GM04503 (cell line): ENCODE data around the gene RNF150.
A peak's percentile ranks its signal among the peaks of the same experiment; 100 is the strongest.
"Not testable (repeated sequence)": the region's sequence is repeated elsewhere in the genome, so short reads cannot be mapped to it uniquely, and the experiment has no call there.

ENCODE experiments used
- DNase-seq: peaks from one replicate; pipeline ENCODE4 v3.0.0-alpha.2; 2012; ENCODE audit warnings: low read depth

The RNF150 gene

DNA sequence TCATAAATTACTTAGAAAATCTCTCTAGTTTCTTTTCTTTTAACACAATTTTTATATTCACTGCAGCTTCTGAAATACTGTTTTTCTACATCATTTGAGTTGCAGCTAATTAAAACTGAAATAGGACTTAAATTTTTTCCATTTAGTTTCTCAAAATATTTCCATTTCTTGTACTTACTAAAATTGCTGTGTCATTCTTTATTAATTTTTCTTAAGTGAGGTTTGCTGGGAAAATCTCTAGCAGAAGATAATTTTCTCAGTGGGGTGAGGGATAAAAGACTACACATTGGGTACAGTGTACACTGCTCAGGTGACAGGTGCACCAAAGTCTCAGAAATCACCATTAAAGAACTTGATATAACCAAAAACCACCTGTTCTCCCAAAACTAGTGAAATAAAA is 57.7 kb downstream of the RNF150 start:
- no peak for DNase-seq

GRCh38 chr4:141074098-141074878 is 59.0 kb downstream of the RNF150 start:
- DNase-seq: peak; percentile 20

DNA sequence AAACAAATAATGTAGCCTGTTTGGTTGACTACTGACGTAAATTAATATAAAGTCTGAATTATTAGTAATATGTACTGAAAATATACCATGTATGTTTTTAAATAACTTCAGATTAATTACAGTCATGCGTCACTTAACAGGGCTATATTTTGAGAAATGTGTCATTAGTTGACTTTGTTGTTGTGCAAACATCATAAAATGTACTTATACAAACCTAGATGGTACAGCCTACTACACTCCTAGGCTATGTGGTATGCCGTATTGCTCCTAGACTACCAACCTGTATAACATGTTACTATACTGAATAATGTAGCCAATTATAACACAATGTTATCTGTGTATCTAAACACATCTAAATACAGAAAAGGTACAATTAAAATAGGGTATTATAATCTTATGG is 66.6 kb downstream of the RNF150 start:
- no peak for DNase-seq

DNA sequence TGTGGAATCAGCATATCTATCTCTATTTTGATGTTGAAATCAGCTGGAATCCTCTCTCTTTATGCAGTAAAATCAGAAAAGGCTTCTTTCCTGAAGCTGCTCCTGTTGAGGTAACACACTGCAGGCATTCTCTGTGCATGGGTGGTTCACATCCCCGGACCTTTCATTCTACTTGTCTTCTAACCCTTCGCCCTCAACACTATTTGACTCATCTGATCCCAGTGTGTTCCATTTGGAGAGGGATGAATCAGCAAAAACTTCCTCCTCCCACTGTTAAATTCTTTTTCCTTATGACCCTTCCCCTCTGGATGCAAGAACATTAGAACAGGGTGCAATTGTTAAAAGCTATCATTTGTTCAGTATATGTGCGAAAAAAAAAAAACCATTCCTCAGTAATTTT is 67.4 kb downstream of the RNF150 start:
- no peak for DNase-seq

GRCh38 chr4:141062651-141063050 is 70.6 kb downstream of the RNF150 start:
- no peak for DNase-seq

DNA sequence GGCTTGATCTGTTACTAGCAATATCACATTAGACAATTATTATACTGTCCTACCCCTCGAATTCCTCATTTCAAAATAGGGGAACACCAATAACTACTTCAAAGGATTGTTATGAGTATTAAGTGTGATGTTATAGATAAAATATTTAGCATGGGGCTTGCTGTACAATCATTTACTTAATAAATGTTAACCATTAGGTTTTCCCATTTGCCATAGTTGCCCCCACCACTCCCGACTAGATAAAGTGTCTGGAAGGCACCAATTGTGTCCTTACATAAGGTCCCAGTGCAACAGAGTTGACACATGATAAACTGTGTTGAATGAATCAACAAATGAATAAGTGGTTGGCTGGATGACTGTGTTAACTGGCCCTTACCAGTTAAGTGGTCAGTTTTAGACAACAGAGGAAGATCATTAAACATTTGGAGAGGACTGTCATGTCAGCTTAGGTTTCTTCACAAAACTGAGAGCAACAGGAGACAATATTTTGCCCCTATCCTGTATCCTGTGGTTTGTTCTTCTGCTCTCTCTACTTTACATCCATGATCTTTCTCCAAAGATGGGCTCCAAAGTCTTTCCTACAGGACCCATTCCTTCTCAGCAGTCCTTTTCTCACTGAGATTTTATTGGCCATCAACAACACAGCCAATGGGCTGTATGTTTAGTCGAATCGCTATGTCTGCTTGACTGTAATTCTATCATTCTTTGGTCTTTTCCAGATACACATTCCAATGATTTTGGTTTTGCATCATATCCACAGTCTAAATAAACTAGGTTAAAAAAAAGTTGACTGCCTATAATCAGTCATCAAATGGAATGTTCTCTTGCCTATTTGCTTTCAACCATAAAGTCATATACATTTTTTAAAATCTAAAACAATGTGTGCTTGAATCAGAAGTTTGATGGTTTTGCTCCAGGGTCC is 74.4 kb downstream of the RNF150 start:
- DNase-seq: peak; percentile 43

- DNase-seq: no peak
These were observed 75.7 kb downstream of the RNF150 start for GRCh38 chr4:141057582-141057981.

GRCh38 chr4:141056473-141056872 is 76.8 kb downstream of the RNF150 start:
- DNase-seq: no peak

DNA sequence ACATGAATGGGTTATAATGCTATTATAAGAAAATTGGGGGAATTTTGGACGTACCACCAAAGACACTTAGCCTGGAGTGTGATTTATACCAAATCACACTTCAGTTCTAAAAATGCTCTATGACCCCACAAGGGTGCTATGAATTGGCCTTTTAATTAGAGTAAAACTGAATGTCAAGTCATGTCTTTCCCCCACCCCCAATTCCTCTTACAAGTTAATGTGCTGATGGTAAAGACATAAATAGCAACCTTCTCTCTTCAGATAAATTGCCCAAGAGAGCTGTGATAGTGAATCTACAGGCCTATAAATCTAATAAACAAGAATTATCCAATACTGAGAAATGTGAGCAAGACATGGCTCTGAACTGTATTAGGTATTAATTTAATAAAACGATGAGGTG is 78.8 kb downstream of the RNF150 start:
- no peak for DNase-seq

GRCh38 chr4:141050999-141051398 is 82.3 kb downstream of the RNF150 start:
- not testable (repeated sequence) for DNase-seq

GRCh38 chr4:141047228-141047884 is 85.9 kb downstream of the RNF150 start:
- DNase-seq: no peak

GRCh38 chr4:141046255-141046654 is 87.0 kb downstream of the RNF150 start:
- DNase-seq: peak; percentile 98

DNA sequence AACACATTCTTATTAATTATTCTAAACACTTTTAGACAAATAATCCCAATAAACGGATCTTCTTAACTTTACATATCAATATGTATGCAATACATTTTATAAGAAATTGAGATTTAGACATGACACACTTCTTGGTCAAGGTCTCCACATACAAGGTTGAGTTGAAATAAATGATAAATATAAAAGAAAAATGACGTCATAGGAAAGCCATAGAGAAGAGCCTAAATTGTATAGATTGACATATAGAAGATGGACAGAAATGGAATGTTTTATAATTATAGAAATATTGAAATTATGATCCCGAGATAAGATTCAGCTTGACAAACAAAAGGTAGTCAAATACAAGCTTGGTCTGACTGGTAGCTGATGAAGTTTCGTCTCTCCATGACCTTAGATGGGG is 87.4 kb downstream of the RNF150 start:
- DNase-seq: no peak

DNA sequence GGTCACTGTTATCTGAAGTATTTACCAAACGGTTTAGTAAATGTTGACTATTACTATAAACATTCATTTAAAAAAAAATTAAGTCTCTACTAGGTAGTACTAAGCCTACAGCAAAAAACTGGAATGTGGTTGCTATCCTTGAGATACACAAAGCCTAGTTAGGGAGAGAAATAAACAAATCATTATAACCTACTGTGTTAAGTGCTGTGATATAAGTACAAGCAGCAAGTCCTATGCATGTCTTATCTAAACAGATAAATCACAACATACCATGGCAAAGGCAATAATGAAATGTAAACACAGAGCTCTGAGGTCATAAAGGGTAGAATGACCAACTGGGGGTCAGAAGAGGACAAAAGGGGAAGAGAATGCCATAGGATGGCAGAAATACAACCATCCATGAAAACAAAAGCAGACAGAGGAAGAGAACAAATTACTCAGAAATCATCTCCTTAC is 92.2 kb downstream of the RNF150 start:
- no peak for DNase-seq

DNA sequence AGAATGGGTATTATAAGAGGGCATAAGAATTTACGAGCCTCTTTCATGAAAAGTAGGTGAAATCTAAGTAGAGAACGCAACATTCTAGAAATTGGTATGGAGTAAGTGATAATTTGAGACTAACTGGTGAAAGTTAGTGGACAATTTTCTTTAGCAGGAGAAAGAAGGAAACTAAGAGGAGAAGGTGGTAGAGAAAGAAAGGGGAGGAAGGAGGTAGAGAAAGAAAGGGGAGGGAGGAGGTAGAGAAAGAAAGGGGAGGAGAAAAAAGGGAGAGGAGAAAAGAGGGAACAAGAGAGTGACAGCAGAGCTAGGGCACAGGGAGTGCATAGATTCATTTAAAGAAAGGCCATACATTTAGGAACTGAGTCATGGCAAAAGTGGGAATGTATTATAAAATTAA is 94.1 kb downstream of the RNF150 start:
- no peak for DNase-seq

GRCh38 chr4:141038428-141038827 is 94.8 kb downstream of the RNF150 start:
- no peak for DNase-seq

DNA sequence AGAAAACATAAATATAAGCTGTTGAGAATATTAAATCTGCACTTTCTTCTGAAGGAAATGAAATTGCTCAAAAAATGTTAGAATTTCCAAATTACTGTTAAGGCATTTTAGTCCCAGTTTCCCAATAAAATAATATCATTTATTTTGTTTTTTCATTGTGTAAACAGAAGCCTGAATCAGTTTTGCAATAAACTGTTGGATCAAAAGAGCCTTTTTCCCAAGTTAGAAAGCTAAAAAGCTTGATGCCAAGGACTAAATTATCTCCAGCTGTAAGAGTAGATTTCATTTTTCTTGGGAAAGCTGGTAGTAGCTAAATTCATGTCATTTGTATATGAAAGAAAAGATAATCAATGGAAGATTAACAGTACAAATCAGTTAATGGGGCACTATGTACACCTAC is 95.8 kb downstream of the RNF150 start:
- no peak for DNase-seq

- DNase-seq: no peak
These were observed 96.5 kb downstream of the RNF150 start for GRCh38 chr4:141036786-141037185.

DNA sequence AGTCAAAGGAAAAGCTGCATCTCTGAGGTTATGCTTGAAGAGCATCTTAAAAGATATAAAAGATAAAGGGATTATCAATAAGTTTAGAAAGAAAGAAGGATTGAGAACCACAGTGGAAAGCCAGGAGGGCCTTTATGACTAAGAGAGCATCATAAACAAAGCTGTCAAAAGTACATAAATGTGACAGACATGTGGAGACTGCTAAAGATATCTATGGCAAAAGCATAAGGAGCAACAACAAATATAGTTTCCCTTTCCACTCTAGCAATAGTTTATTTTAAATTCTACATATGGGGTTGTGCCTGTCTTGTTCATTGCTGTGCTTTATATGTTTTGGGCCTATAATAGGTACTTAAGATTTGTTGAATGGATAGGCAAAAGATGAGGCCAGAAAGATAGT is 97.3 kb downstream of the RNF150 start:
- no peak for DNase-seq

DNA sequence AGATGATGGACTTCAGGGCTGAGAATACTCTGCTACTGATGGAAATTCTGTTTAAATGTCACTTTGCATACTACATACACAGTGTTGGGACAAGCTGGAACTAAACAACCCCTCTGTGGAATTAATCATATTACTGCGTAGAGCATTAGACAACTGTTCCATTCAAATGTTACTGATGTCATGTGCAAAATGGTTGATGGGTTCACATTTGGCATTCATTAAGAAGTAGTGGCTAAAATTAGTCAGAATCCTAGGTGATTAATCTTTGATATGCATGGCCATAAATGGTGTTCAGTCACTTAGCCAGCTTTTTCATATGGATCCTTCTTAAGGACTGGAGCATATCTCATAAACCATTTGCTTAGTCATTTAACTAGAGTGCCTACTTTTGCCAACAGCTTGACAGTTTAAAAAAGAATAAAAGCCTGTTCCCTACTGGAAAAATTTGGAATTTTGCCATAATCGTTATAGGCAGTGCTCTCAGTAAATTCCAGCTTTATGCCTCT is 105.2 kb downstream of the RNF150 start:
- DNase-seq: peak; percentile 90

DNA sequence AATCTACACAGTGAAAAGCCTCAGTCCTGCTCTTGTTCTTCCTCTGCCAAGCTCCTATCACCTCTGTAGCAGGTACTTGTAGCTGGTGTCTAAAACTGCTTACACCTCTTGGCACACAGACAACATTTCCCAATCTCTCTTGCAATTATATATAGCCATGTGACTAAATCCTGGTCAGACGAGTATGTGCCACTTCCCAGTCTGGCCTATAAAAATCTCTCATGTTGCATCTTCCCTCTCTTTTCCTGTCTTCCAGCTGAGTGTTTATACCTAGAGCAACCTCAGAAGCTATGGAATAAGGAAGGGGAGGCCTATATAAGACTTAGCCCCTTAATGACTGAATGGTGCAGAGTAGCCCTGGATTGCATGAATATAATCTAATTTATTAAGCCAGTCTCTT is 105.8 kb downstream of the RNF150 start:
- DNase-seq: no peak

DNA sequence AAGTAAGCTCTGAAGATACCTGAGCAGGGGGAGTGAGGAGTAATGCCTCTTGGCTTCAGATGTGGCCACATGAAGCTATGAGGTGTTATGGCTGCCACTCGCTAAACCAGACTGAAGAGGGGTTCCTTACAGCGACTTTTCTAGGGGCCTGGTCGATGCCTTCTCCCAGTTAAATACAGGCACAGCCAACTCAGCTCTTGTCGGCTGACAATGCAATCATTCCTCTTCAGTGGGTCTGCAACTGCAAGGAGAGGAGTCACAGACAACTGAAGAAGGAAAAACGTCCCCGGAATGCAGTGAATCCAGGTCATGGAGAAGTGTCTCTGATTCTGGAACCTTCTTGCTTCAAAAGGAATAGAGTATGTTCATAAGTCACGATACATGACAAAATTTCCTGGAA is 106.4 kb downstream of the RNF150 start:
- DNase-seq: no peak
